NCI-H774 (cell line): ENCODE measurements around the gene ARL5A.
"Not testable (repeated sequence)": the region's sequence is repeated elsewhere in the genome, so short reads cannot be mapped to it uniquely, and the experiment has no call there.

Experiments used
- DNase-seq: peaks from one replicate; lab custom pipeline; 2025; lab: John Stamatoyannopoulos, UW

ARL5A gene

DNA sequence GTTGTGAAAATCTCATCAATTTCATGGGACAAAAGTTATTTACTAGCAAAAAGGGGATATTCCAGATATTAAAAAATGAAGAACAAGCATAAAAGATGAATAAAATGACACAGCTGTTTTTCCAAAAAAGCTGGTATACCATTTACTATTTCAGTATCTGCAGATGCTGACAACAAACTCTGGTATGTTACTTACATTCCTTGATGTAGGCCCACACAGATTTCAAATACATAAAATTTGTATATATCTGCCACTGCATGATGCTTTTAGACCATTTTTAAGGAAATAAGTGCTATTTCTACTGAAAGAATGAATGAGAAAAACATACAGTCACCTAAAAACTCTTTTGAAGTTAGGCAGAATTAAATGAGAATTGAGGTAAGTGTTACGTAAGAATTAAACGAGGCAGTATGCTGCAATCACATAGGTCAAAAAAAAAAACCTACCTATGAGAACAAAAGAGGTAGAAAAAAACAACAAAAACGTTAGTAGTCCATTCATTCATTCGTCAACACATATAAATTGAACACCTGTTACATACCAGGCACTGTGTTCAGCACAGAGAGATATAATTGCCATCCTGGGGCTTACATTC is 32.5 kb downstream of the ARL5A start:
- DNase-seq, result no peak

DNA sequence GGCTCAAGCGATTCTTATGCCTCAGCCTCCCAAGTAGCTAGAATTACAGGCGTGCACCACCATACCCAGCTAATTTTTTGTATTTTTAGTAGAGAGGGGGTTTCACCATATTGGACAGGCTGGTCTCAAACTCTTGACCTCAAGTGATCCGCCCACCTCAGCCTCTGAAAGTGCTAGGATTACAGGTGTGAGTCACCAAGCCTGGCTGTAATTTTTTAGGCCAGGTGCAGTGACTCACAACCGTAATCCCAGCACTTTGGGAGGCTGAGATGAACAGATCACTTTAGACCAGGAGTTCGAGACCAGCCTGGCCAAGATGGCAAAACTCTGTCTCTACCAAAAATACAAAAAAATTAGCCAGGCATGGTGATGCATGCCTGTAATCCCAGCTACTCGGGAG is 33.8 kb downstream of the ARL5A start:
- DNase-seq, result not testable (repeated sequence)

DNA sequence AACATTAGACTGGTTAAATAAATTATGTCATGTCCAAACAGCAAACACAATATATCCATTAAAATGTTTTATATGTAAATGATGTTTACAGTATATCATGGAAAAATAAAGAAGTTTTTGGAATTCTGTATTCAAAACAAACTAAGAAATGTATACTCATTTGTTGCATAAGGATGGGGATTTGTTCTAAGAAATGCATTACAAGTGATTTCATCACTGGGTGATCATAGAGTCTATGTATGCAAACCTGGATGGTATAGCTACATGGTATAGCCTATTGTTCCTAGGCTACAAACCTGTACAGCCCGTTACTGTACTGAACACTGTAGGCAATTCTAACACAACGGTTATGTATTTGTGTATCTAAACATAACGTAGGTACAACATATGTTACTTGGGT is 35.1 kb downstream of the ARL5A start:
- no peak for DNase-seq

DNA sequence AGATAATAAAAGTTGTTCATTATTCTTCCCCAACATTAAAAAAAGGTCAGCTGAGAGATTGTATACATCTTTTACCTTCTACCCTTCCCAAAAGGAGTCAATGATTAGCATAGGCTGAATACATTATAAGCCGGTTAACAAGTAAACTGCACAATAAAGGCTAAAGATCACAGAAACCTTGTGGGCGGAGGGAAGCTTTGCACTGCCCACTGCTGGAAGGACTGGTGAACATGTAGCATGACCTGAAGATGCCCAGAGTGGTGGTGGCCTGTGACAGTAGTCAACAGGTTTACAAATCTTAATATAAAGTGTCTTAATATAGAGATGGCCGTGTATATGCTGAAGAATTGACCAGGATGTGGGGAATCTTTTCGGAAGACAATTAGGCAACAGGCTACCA is 35.6 kb downstream of the ARL5A start:
- no peak for DNase-seq

DNA sequence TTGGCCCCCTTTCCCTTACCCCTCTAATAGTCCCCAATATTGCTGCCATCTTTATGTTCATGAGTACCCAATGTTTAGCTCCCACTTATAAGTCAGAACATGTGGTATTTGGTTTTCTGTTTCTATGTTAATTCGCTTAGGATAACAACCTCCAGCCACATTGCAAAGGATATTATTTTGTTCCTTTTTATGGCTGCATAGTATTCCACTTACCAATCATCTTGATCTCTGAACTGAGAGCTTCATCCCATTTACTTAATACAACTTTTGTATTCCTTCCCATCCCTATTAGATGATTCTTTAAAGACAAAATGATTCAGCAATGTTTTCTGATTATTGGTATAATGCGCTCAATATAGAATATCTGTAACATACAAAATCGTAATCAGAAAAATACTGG is 36.7 kb downstream of the ARL5A start:
- no peak for DNase-seq

DNA sequence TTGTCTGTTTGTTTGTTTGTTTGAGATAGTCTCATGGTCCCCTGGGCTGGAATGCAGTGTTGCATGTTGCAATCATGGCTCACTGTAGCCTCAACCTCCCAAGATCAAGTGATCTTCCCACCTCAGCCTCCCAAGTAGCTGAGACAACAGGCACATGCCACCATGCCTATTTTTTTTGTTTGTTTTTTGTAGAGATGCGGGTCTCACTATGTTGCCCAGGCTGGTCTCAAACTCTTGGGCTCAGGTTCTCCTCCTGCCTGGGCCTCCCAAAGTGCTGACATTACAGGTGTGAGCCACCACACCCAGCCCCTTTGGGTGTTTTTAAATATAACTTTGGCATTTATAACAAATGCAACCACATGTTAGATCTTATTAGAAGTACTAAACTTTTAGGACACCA is 37.5 kb downstream of the ARL5A start:
- DNase-seq, result no peak

DNA sequence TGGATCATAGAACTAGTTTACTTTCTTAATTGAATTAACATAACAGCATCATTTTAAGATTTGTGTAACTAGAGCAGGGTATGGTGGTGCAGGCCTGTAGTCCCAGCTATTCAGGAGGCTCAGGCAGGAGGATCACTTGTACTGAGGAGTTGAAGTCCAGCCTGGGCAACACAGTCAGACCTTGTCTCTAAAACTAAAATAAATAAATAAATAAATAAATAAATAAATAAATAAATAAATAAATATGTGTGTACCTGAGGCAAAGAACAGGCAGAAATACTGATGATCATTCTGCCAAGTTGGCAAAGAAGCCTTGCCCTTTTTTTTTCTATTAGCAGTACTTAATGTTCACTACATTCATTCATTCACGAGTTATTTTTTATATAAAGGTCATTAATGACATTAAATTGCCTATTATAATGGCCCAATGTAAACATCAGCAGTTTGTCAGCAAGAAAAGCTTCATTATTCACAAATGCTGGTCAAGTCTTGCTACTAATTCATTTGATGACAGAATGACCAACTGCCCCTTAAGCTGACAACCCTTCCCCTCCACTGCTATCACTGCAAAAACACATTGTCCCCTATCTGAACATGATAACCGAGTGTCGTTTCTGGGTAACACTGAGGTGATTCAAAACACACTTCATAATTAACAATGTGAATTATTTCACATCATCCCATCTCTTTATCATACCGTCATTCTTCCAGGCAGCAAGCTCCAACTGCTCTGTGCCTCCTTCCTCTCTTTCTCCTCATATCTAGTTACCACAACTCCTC is 39.0 kb downstream of the ARL5A start:
- DNase-seq, result no peak

DNA sequence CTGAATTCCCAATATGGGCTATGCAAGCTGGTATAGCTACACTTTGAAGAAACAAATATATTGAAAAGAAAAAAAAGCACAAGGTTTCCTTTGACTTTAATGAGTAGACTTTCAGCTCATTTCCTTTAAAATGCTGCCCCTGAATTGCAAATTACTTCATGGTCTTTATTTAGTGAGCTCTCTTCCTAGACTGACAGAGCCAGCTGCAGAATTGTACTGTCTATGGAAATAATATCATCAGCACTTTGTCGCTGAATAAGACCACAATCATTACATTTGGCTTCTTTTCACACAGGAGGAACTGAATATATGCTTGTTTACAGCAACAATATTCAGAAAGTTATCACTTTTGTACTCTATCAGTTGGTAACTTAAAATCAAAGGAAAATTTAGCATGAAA is 41.7 kb downstream of the ARL5A start:
- DNase-seq, result no peak

DNA sequence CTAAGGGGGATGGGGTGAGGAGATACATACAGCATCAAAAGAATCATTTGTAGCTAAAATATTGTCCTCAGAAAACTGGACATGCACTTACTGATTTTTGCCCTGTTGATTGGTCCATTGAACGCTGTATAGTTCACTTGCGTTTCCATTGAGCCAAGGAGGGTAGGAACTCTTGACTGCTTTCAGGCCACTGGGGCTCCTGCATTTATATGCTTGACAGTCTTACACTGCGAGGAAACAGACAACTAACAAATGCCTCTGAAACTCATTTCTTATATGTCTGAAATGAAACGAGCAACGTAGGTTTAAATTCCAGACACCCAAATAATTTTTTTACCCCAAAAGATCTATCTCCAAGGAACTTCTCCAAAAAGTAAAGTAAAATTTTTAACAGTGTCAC is 42.1 kb downstream of the ARL5A start:
- no peak for DNase-seq

DNA sequence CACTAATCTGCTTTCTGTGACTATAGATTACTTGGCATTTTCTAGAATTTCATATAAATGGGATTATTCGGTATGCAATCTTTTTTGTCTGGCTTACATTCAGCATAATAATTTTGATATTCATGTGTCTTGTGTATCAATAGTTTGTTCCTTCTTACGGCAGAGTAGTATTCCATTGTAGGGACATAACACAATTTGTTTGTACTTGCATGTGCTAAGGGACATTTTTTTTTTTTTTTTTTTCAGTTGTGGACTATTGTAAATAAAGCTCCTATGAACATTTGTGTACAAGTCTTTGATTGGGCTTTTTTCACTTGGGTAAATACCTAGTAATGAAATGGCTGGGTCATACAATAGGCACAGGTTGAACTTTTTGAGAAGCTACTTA is 45.1 kb downstream of the ARL5A start:
- DNase-seq, result no peak

DNA sequence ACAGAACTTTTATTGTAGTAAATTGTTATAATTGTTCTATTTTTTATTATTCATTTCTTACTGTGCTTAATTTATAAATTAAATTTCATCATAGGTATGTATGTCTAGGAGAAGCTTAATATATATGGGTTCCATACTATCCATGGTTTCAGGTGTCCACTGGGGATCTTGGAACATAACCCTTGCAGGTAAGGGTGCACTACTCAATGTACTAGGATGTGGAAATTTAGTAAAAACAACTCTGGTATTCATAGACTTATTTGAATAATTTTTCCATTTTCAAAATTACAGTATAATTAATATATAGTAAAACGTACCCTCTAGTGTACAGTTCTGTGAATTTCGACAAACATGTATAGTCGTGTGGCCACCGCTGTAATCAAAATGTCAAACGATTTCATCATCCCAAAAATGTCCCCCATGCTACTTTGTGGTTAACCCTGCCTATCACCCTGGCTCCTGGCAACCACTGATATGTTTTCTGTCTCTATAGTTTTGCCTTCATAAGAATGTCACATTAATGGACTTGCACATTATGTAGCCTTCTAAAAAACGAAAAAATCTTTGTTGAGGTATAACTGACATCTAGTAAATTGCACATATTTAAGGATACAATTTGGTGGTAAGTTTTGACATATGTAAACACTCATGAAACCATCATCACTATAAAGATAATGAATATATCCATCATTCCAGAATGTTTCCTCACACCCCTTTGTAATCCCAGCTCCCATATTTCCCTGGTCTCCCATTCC is 45.7 kb downstream of the ARL5A start:
- no peak for DNase-seq

DNA sequence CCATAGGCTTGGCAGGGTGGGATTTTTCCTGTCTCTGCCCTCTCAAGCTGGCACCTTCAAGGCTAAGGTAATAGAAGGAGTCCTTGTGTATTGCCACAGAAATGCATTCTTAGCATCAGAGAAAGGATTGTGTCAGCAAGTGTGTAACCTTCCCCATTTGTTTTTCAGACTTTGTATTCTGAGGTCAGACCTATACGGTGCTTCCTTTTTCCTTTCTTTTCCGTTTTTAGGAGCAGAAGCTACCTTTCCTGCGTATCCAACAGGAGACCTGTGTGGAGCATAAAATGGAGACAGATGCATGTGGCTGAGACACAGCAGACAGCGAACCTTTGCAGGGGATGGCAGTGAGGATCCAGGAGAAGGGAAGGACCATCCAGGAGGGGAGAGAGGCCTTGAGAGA is 46.6 kb downstream of the ARL5A start:
- no peak for DNase-seq

DNA sequence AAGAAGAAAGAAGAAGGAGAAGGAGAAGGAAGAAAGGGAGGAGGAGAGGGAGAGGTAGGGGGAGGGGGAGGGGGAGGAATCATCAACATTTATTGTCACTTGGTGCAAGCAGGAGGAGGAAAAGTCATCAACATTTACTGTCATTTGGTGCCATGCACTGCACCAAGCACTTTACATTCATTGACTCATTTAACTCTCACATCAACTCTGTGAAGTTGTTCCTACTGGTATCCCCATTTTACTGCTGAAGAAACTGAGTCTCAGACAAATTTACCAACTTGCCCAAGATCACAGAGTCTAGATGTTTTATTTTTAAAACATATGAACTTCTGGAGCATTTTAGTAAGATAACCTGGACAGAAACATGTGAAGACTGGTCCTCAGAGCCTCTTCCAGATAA is 47.3 kb downstream of the ARL5A start:
- no peak for DNase-seq

DNA sequence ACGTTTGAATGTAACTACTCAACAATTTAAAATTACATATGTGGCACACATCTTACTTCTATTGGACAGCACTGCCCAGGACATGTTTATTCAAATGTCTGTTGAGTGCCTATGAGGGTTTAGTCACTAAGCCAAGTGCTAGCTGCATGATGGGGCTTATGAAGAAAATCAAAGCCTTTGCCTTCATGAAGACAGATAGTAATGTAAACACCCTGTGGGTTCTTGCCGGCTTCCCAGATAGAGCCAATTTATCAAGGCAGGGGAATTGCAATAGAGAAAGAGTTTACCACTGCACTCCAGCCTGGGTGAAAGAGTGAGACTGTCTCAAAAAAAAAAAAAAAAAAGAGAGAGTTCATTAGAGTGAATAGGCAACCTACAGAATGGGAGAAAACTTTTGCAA is 50.3 kb downstream of the ARL5A start:
- DNase-seq, result no peak

DNA sequence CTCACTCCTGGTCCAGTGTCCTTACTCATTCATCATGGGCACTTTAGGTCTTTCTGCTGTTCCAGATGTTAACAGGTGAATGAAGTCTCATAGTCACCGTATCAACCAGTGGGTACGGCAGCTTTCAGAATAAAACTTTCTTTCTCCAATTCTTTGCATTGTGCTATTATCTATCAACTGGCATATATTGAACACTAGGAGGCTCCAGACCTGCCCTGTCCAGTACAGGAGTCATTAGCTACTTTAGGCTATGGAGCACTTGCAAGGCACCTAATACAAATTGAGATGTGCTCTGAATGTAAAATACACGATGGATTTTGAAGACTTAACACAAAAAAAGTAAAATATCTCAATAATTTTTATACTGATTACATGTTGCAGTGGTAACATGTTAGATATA is 50.7 kb downstream of the ARL5A start:
- DNase-seq, result no peak

DNA sequence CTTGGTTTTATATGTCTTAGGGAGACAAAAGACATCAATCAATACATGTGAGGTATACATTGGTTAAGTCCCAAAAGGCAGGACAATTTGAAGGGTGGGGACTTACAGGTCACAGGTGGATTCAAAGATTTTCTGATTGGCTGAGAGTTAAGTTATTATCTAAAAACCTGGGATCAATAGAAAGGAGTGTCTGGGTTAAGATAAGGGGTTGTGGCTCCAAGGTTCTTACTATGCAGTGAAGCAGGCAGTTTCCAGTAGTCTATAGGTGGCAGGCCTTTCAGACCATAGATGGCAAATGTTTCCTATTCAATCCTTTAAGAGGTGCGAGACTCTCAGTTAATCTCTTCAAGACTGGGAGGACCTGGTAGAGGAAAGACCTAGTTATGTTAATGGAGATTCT is 51.9 kb downstream of the ARL5A start:
- DNase-seq, result no peak

DNA sequence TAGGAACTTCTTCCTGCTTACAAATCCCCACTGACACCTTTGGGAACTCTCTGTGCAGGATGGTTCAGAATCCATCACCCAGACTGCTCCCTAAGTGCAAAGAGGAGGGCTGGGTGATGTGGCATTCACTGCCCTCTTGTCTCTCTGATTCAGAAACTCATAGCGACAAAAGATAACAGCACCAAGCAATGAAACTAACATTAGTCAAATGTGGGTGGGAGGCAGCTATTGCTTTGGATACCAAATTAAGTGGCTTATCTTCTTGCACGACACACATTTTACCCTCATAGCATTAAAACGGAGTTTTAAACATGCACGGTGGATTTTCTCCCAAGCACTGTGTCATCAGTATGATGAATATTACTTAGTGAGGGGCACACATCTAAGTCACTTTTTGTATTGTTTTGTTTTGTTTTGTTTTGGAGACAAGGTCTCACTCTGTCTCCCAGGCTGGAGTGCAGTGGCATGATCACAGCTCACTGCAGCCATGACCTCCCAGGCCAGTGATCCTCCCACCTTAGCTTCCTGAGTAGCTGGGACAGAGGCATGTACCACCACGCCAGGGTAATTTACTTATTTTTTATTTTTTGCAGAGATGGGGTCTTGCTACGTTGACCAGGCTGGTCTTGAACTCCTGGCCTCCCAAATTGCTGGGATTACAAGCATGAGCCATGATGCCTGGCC is 53.0 kb downstream of the ARL5A start:
- no peak for DNase-seq

DNA sequence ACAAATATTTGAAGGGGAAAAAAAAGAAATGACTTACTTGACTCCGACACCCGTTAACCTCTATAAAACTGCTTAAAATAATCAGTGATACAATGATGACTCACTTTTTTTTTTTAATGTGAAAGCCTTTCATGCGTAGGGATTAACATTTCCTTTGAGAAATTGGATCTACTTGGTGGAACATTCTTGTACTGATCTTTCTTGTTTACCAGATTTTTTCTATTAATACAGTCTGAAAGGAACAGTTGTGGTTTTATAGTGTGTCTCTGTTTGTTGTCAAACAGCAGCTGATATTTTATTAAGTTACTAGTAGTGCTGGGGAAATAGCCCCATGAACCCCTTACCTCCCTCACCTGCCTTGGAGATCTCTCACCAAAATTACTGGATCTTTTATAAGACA is 53.7 kb downstream of the ARL5A start:
- DNase-seq, result no peak

DNA sequence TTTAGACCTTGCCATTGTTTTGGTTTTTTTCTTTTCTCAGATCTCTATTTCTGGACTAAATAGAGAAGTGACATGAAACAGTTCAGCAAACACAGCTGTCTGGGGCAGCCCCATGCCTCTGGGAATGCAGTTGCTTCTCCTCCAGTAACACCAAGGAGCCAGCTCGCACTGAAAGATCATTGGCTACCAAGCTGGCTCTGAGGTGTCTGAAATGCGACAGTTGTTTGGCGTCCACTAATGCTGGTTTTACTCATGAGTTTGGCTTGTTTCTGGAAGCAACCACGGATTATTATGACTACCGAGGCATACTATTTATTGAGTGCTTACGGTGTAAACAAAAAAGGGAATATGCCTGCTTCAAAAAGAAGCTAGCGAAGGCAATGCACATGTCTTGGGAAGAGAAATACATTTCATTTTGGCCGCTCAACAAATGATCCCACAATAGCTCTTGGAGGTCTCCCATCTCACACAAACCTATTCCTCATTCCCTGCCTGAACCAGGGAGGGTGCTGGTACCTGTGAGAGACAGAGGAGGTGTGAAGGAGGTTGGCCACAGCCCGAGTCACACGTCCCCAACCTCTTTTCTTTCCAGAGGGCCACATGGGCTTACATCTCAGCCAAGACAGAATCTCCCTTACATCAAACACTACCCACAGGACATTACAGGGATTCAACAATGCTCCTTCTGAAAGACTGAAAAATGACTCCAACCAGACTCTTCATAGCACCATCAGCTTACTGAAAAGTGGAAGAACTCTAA is 56.4 kb downstream of the ARL5A start:
- DNase-seq, result peak; percentile 12

DNA sequence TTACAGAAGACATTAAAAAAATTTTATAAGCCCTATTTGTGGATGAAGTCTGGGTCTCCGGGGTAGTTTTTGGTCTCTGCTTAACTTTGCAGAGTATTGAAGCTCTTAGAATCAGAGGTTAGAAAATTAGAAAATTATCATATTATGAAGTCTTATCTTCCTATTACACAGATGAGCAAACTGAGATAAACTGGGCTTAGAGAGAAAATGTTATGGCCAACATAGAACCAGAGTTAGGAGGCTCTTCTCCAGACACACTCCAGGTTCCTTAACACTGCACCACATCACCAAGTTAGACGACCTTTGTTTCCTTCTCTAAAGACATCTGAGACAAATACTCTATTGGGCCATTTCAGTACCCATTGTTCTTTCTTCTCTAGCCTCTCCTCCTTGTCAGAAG is 57.2 kb downstream of the ARL5A start:
- DNase-seq, result no peak

DNA sequence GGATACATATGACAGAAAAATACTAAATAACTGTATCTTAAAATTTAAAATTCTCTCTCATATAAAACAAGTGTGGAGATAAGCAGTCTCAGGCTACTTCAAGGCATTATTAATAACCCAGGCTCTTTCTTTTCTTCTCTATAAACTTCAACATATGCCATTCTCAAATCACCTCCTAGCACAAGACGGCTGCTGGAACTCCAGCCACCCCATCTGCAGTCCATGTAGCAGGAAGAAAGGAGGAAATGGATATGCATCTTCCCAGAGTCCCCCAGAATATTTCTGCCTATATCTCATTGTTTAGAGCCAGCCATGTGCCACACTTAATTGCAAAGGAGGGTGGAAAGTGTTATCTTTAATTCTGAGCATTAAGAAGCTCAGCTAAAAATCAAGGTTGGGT is 58.6 kb downstream of the ARL5A start:
- DNase-seq, result no peak

DNA sequence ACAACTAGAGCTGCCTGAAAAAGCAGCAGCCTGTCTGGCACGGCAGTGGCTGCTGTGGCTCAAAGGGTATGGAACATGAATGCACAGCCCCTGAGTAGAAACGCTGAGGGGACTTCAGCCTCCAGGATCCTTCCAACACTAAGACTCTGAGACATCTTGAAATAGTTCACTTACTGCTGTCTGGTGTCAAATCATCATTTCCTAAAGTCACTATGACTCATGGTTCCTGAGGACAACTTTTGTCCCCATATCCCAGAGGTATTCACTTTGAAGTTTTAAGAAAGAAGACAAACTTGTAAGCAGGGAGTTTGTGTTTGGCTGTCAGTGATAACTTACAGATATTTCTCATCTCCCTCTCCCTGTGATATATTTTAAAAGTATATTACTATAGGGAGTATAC is 60.7 kb downstream of the ARL5A start:
- DNase-seq, result no peak
